ENCODE measurements around the gene CRTC3.

The CRTC3 gene

DNA sequence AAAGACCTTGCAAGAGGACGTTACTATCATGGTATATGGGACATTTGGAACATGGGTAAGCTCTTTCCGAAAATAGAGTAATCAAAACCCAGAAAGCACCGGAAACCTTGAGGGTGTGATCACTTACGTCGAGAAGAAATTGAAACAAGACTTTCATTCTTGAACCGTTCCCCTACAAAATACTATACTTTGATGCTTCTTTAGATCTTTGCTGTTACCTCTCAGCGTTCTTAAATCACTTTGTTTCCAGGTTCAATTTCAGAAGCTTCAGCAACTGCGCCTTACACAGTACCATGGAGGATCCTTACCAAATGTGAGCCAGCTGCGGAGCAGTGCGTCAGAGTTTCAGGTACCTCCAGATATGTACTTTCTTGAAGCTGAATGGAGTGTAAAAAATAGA, 10.1 kb downstream of the CRTC3 start:
- H3K27ac ChIP-seq, result no peak overlapping the region
- TF ChIP-seq ZFX (IDR thresholded peaks at IDR 0.05; ENCODE audit: borderline replicate concordance), result no peak
- TF ChIP-seq, protein P1, sequence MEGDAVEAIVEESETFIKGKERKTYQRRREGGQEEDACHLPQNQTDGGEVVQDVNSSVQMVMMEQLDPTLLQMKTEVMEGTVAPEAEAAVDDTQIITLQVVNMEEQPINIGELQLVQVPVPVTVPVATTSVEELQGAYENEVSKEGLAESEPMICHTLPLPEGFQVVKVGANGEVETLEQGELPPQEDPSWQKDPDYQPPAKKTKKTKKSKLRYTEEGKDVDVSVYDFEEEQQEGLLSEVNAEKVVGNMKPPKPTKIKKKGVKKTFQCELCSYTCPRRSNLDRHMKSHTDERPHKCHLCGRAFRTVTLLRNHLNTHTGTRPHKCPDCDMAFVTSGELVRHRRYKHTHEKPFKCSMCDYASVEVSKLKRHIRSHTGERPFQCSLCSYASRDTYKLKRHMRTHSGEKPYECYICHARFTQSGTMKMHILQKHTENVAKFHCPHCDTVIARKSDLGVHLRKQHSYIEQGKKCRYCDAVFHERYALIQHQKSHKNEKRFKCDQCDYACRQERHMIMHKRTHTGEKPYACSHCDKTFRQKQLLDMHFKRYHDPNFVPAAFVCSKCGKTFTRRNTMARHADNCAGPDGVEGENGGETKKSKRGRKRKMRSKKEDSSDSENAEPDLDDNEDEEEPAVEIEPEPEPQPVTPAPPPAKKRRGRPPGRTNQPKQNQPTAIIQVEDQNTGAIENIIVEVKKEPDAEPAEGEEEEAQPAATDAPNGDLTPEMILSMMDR (IDR thresholded peaks at IDR 0.05), result no peak

DNA sequence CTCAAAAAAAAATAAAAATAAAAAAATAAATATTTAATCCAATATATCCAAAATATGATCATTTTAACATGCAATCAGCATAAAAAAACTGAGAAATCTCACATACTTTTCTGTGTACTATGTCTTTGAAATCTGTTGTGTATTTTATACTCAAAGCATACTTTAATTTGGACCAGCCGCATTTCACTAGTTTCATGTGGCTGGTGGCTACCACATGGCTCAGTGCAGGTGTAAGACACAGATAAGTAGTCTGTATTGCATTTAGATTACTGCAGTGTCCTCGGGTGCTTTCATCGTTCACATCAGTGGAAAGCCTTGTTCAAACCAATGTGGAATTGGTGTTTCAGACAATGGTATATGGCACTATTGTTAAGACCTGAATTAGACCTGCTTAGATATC, 11.0 kb downstream of the CRTC3 start:
- H3K27ac ChIP-seq, result no peak overlapping the region
- TF ChIP-seq, protein P1 (IDR thresholded peaks at IDR 0.05), result no peak
- TF ChIP-seq ZFX (IDR thresholded peaks at IDR 0.05; ENCODE audit: borderline replicate concordance), result no peak

DNA sequence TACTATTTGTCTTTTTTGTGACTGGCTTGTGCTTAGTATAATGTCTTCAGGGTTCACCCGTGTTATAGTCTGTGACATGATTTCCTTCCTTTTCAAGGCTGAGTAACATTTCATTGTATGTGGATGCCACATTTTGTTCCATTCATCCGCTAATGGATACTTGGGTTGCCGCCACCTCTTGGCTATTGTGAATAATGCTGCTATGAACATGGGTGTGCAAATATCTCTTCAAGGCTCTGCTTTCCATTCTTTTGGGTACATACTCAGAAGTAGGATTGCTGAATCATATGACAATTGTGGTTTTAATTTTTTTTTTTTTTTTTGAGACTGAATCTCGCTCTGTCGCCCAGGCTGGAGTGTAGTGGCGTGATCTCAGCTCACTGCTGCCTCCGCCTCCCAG, 15.4 kb downstream of the CRTC3 start:
- no peak for TF ChIP-seq ZFX (IDR thresholded peaks at IDR 0.05; ENCODE audit: borderline replicate concordance)
- TF ChIP-seq, protein P1 (IDR thresholded peaks at IDR 0.05), result peak; percentile 47

DNA sequence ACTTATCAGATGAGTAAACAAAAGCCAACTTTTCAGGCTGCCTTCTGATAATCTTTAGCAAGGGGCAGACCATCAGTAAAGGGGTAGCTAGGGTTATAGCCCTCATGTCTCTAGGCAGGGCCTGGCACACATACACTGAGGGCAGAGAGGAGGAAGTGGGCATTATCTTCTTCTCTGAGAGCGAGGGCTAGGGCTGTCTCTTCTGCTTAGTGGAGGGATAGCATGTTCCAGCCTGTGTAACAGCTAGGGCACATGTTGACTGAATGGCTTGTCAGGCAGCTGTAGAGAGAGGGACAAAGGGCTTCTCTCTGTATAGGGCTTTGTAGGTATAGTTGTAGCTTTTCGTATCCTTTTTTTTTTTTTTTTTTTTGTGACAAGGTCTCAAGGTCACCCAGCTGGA, 17.8 kb downstream of the CRTC3 start:
- TF ChIP-seq, protein P1 (IDR thresholded peaks at IDR 0.05), result no peak
- no peak overlapping the region for H3K27ac ChIP-seq

More for the DNA sequence above, 15.4 kb downstream of the CRTC3 start:
- H3K27ac ChIP-seq, result no peak overlapping the region

DNA sequence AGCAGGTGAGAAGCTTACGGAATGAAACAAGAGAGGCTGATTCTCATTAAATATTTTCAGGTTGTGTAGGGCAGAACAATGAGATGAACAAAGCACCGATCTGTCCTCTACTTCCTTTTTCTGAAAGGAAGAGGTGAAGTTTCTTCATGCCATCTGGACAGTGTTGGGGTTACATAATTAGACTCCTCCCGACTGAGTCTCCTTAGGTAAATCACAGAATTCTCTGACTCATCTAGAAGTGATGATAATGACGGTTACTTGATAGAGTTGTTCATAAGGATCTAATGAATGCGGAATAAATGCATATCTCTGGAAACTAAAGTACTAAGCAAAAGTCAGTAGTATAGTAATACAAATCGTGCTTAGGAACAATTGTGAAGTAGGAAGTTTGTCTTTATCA, 21.2 kb downstream of the CRTC3 start:
- no peak overlapping the region for H3K27ac ChIP-seq

DNA sequence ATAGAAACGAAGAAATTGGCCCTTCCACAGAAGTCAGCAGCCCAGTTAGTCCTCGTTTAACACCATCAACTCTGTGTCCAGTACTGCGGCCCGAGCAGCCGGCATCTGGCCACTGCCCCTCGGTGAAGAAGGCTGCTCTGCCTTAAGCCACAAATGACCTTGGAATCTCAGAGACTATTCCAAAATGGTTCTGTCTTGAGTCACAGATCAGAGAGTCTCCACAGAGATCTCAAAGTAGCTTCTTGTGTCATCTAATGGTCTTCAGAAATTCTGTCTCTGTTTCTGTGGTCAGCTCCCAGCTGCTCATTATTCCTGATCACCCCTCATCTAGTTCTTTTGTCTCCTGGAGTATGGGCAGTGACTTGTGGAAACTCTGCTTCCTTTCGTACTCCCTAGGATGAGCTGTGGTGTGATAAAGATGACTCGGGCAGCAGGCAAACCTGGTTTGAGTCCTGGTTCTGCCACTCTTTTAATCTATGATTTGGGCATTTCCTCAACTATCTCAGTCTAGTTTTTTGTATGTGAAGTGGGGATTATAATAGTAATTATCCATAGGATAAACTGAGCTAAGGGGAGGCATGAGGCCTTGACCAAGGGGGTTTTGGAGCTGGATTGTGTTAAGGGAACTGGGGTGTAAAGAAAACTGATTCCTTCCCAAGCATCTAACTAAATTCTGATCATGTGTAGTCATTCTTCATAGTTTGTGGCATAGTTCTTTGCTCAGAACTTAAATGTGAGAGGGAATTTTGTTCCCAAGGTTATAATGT, 22.6 kb downstream of the CRTC3 start:
- TF ChIP-seq, protein P1 (IDR thresholded peaks at IDR 0.05), result no peak
- no peak for TF ChIP-seq ZFX (IDR thresholded peaks at IDR 0.05; ENCODE audit: borderline replicate concordance)
- no peak overlapping the region for H3K27ac ChIP-seq

More for the DNA sequence above, 21.2 kb downstream of the CRTC3 start:
- TF ChIP-seq, protein P1 (IDR thresholded peaks at IDR 0.05), result no peak
- TF ChIP-seq ZFX (IDR thresholded peaks at IDR 0.05; ENCODE audit: borderline replicate concordance), result no peak

DNA sequence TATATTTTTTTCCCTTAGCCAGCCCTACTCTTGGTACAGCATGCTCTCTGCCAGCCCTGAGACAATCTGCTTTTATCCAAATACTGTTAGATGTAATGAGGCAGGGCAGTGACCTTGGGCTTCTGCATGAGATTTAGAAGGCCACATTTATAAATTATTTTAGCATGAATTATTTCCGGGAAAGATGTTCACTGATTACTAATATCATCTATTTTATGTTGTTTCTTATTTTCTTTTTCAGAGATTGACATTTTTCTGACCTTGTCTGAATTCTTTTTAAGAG, 23.1 kb downstream of the CRTC3 start:
- H3K27ac ChIP-seq, result no peak overlapping the region

More for the DNA sequence above, 23.1 kb downstream of the CRTC3 start:
- no peak for TF ChIP-seq ZFX (IDR thresholded peaks at IDR 0.05; ENCODE audit: borderline replicate concordance)
- TF ChIP-seq, protein P1 (IDR thresholded peaks at IDR 0.05), result no peak

All from 22Rv1 (cell line).